AG04449 (cell line): ENCODE measurements around the gene RGS1.
"Not testable (repeated sequence)": the region's sequence is repeated elsewhere in the genome, so short reads cannot be mapped to it uniquely, and the experiment has no call there.

ENCODE experiments used
- CTCF ChIA-PET: fragments of 350-600 bp; formaldehyde crosslinking; extraction: SDS; loops from one replicate; lab custom pipeline; 2021; ENCODE audit warnings: antibody characterized with exemption; lab: Yijun Ruan, JAX
- POLR2A ChIA-PET: fragments of 400-600, 350-600 bp; formaldehyde crosslinking; extraction: SDS; loops from one replicate; lab custom pipeline; 2020; ENCODE audit warnings: antibody characterized with exemption, inconsistent platforms; lab: Yijun Ruan, JAX
- DNase-seq: peaks from one replicate; pipeline ENCODE4 v3.0.0-alpha.2; 2010; ENCODE audit warnings: low read depth, low spot score
- H3K4me3 ChIP-seq: 2 replicates; pipeline ENCODE4 v1.5.1; 2011; ENCODE audit warnings: low read depth, mild to moderate bottlenecking, control low read depth, low read length
- TF ChIP-seq, protein P1 (sequence below): IDR thresholded peaks from one replicate; pipeline ENCODE4 v1.5.1; 2011; ENCODE audit warnings: mild to moderate bottlenecking, moderate library complexity, low read length, control low read depth, inconsistent platforms; ENCODE audit not compliant: insufficient read depth; ENCODE audit errors: missing control alignments

The RGS1 gene

DNA sequence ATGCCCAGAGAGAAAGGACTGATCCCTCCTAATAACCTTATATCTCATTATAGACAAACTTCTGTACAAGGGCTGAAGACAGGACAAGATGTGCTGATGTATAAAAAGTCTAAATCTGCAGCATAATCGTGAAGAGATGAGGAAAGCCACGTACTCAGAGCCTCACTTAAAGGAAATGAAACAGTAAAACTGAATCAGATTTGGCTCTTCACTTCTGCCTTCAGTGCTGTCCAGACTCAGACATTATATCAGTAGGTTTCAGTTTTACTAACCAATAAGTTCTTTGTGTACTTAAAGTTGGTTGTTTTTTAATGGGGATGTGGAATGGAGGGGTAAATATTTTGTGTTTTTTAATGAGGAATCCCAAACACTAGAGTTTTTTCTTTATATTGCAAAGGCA, 45.3 kb upstream of the RGS1 start:
- DNase-seq, result no peak
- H3K4me3 ChIP-seq, result no peak overlapping the region
- TF ChIP-seq, protein P1, sequence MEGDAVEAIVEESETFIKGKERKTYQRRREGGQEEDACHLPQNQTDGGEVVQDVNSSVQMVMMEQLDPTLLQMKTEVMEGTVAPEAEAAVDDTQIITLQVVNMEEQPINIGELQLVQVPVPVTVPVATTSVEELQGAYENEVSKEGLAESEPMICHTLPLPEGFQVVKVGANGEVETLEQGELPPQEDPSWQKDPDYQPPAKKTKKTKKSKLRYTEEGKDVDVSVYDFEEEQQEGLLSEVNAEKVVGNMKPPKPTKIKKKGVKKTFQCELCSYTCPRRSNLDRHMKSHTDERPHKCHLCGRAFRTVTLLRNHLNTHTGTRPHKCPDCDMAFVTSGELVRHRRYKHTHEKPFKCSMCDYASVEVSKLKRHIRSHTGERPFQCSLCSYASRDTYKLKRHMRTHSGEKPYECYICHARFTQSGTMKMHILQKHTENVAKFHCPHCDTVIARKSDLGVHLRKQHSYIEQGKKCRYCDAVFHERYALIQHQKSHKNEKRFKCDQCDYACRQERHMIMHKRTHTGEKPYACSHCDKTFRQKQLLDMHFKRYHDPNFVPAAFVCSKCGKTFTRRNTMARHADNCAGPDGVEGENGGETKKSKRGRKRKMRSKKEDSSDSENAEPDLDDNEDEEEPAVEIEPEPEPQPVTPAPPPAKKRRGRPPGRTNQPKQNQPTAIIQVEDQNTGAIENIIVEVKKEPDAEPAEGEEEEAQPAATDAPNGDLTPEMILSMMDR, result no peak
- ChIA-PET CTCF (no interaction called here), POLR2A (interaction anchor here (0.7 to 1.0 kb wide), 2 partner anchors 9 to 40 kb away, joined by 3 read pairs; no protein-coding TSS in a partner anchor)

GRCh38 chr1:192531037-192531703, 44.4 kb upstream of the RGS1 start:
- CTCF ChIA-PET, DNase-seq: not testable (repeated sequence)

DNA sequence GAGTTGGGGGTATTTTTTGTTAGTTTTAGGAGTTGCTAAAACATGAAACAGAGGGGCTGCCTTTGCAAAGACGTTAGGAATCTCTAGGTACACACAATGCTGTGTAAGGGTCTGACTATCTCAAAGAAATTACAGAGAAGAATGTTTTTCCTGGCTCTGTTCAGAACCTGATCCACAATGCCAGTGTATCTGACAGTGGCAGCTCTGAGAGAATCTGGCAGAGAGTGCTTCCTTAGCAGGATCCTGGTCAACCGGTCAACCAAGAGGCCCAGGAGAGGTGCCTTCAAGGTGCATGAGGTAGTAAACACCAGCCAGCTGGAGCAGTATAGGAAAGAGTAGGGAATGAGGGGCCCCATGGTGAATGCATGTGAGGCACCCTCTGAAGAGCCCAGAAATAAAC, 40.9 kb upstream of the RGS1 start:
- DNase-seq, result no peak
- no peak overlapping the region for H3K4me3 ChIP-seq
- TF ChIP-seq, protein P1, result no peak
- ChIA-PET POLR2A (no interaction called here), CTCF (interaction anchor here (1.0 to 1.5 kb wide), 2 partner anchors 12 to 64 kb away, joined by 3 read pairs; no protein-coding TSS in a partner anchor)

More at GRCh38 chr1:192531037-192531703, 44.4 kb upstream of the RGS1 start:
- POLR2A ChIA-PET, H3K4me3 ChIP-seq: not testable (repeated sequence)

- CTCF ChIA-PET, result no interaction called here
- POLR2A ChIA-PET, result no interaction called here
- no peak overlapping the region for H3K4me3 ChIP-seq
- no peak for DNase-seq
- TF ChIP-seq, protein P1, result no peak
Observed at GRCh38 chr1:192535916-192536664, 39.5 kb upstream of the RGS1 start.

GRCh38 chr1:192538407-192539296, 36.9 kb upstream of the RGS1 start:
- no peak for DNase-seq
- H3K4me3 ChIP-seq, result no peak overlapping the region
- TF ChIP-seq, protein P1, result no peak
- ChIA-PET POLR2A (interaction anchor here (1.3 kb wide), 1 partner anchor 12 kb away, joined by 7 read pairs; no protein-coding TSS in a partner anchor), CTCF (interaction anchor here (0.7 to 1.4 kb wide), 3 partner anchors 12 to 20 kb away, joined by 3 read pairs; no protein-coding TSS in a partner anchor)

DNA sequence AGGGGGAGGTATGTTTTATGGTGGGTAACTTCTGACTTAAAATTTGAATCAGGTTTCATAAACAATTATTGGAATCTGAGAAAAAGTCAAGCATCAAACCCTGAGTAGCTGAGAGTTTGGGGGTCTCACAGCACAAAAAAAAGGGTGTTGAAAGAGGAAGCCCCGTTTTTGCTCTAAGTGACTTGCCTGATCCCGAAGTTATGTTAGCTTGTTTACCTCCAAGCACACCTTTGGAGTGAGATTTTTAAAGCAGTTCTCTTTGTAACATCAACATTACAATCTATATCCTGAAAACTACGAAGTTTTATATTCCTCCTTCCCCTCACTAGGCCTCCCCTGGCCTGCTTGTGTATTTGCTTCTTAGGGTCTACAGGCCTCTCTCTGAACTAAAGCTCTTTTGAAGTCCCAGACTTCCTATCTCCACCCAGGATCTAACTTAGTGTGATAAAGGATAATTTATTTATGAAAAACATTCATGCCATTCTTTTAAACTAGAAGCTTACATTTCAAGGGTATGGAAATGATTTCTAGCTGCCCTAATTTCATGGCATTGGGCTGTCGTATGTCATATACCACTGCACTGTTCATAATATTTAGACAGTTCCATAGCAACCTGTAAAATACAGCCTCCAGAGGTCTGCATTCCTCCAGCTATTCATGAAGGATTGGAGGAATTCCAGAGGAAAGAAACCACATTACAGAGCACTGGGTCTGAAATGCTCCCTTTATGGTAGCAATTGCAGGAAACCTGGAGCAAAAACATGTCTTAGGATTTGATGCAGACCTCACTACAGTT, 36.1 kb upstream of the RGS1 start:
- TF ChIP-seq, protein P1, result no peak
- no peak overlapping the region for H3K4me3 ChIP-seq
- DNase-seq, result peak; percentile 95
- ChIA-PET POLR2A (interaction anchor here (0.8 to 1.3 kb wide), 3 partner anchors 10 to 34 kb away, joined by 3 to 7 read pairs (median 3); no protein-coding TSS in a partner anchor), CTCF (interaction anchor here (0.7 to 1.9 kb wide), 6 partner anchors 11 to 62 kb away, joined by 3 to 5 read pairs (median 3); no protein-coding TSS in a partner anchor)
